ENCODE measurements around the gene LRRC59. TPM values are rescaled to one million over a fixed set of nuclear protein-coding genes. Genes with fewer than 3 reads are reported as not detected.

LRRC59 gene
- total RNA-seq, 1 experiment from 2014 or later: 221 TPM

GRCh38 chr17:50424996-50425681 lies 27.8 kb upstream of the LRRC59 start (continued):
- TF ChIP-seq REST (IDR thresholded peaks at IDR 0.05; ENCODE audit: low read depth) (no peak), SRF (IDR thresholded peaks at IDR 0.05; ENCODE audit: low read depth) (no peak), SP1 (IDR thresholded peaks at IDR 0.05; ENCODE audit: low read depth) (no peak)

- H2AFZ ChIP-seq (ENCODE audit: low read depth, low read length, poor library complexity, severe bottlenecking): peak overlapping the region; percentile 21
- no peaks in the 10 kb centered on the region for H4K20me1 ChIP-seq (ENCODE audit: insufficient read depth)
- H3K4me2 ChIP-seq (ENCODE audit: low read length): peak overlapping the region; percentile 89
- ATAC-seq: no peak
- intact Hi-C loops (cut with micrococcal nuclease): no loop called here
- TF ChIP-seq REST (IDR thresholded peaks at IDR 0.05; ENCODE audit: low read depth): no peak
- TF ChIP-seq JUND (IDR thresholded peaks at IDR 0.05): no peak
- TF ChIP-seq YY1 (IDR thresholded peaks at IDR 0.05; ENCODE audit: extremely low read depth, insufficient replicate concordance, low read depth, low read length): no peak
- no peak for TF ChIP-seq ZBTB33 (IDR thresholded peaks at IDR 0.05; ENCODE audit: extremely low read depth, insufficient replicate concordance, low read length)
- TF ChIP-seq CEBPB (IDR thresholded peaks at IDR 0.05; ENCODE audit: low read depth): no peak
- TF ChIP-seq CTCF (IDR thresholded peaks at IDR 0.05 in 2 of 3, conservative IDR thresholded peaks at IDR 0.05 in 1 of 3; ENCODE audit: borderline replicate concordance in 1 of 3, insufficient read depth in 1 of 3, low read depth in 2 of 3, low read length in 2 of 3): no peak
- CTCF ChIA-PET: interaction anchor here (0.6 to 0.9 kb wide), 2 partner anchors 27 kb away, joined by 3 to 4 read pairs; partner anchors contain the start of gene LRRC59
- RAD21 ChIA-PET (ENCODE audit: low non-redundant PET in 1 of 2, low total read pairs in 2 of 2, uncharacterized antibody in 2 of 2, unreplicated experiment in 2 of 2): no interaction called here
- peak overlapping the region in 1 of 2 experiments; percentile 23; a peak in 2 of 4 replicates for H3K4me3 ChIP-seq (replicated peaks in 1 of 2; ENCODE audit: low read depth in 1 of 2, low read length in 2 of 2)
- no peaks in the 10 kb centered on the region for H3K9me2 ChIP-seq (ENCODE audit: insufficient read depth)
- POLR2A ChIA-PET: no interaction called here
- peak overlapping the region; percentile 22 for H3K9ac ChIP-seq (ENCODE audit: low read length)
- H3K27me3 ChIP-seq (ENCODE audit: insufficient read depth, low read length): no peaks in the 10 kb centered on the region
- H3K79me2 ChIP-seq (ENCODE audit: insufficient read depth, low read length): 0 out of 2 replicates have a peak, but pooled peaks cover 7% of the 10 kb centered on the region
- no peak for DNase-seq (ENCODE audit: low read depth, low spot score)
- peak overlapping the region; percentile 56 for H3K27ac ChIP-seq (ENCODE audit: low read depth, low read length)
- H3K4me1 ChIP-seq (ENCODE audit: control insufficient read depth in 1 of 2, insufficient read depth in 2 of 2, low read length in 2 of 2): peaks cover 31 to 50% of the 10 kb centered on the region in 2 experiments
- no peaks in the 10 kb centered on the region for H3K9me3 ChIP-seq (ENCODE audit: control insufficient read depth in 1 of 2, insufficient read depth in 1 of 2, low read depth in 1 of 2, low read length in 2 of 2)
- BruUV-seq (replicated peaks): no TSS peak
- no peaks in the 10 kb centered on the region; a peak in 1 of 4 replicates for H3K36me3 ChIP-seq (ENCODE audit: control insufficient read depth in 1 of 2, insufficient read depth in 2 of 2, low read length in 2 of 2)
Observed at GRCh38 chr17:50424246-50424995, 27.1 kb upstream of the LRRC59 start.
